ENCODE measurements around the gene DDX52.
"Not testable (repeated sequence)": the region's sequence is repeated elsewhere in the genome, so short reads cannot be mapped to it uniquely, and the experiment has no call there.

DNA sequence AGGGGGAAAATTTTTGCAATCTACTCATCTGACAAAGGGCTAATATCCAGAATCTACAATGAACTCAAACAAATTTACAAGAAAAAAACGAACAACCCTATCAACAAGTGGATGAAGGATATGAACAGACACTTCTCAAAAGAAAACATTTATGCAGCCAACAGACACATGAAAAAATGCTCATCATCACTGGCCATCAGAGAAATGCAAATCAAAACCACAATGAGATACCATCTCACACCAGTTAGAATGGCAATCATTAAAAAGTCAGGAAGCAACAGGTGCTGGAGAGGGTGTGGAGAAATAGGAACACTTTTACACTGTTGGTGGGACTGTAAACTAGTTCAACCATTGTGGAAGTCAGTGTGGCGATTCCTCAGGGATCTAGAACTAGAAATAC is 36.7 kb upstream of the DDX52 start:
- TF ChIP-seq CTCF, POLR2A (IDR thresholded peaks at IDR 0.05): not testable (repeated sequence)

Measured in body of pancreas (tissue), 4 donors.